GM12878 (cell line): ENCODE measurements around the gene EIF4E2. TPM values are rescaled to one million over a fixed set of nuclear protein-coding genes. Genes with fewer than 3 reads are reported as not detected.

Experiments
- ATAC-seq: fragments of 200-7000 bp; cut with Tn5 transposase; 3 replicates; pipeline ENCODE4 v1.9.1; 2020; ENCODE audit warnings: mild to moderate bottlenecking, moderate library complexity
- Bru-seq: library from RNA; stranded (reverse); fragments of 400-500 nt; gene quantifications from one replicate; lab custom pipeline; 2021; lab: Mats Ljungman, UMichigan
- BruChase-seq, 2 experiments: library from RNA; stranded (reverse); fragments of 400-500 nt; gene quantifications; one replicate each; lab custom pipeline; 2021; lab: Mats Ljungman, UMichigan
- BruUV-seq: library from RNA; stranded (reverse); fragments of 400-500 nt; replicated peaks from 2 replicates; lab custom pipeline; 2021; lab: Mats Ljungman, UMichigan
- CTCF ChIA-PET: fragments of 300-600 bp; sonication (Branson Sonifier 250); formaldehyde crosslinking; extraction: SDS; loops from one replicate; lab custom pipeline; 2021; ENCODE audit warnings: inconsistent platforms; lab: Yijun Ruan, JAX
- POLR2A ChIA-PET: fragments of 350-600 bp; formaldehyde crosslinking; extraction: SDS; loops from one replicate; lab custom pipeline; 2021; ENCODE audit warnings: inconsistent platforms; lab: Charles Lee
- RAD21 ChIA-PET: fragments of 300-600 bp; sonication (Branson Sonifier 250); formaldehyde crosslinking; loops from one replicate; lab custom pipeline; 2023; ENCODE audit warnings: antibody characterized with exemption; ENCODE audit not compliant: unreplicated experiment; lab: Charles Lee
- SMC1A ChIA-PET: fragments of 300-600 bp; sonication (Branson Sonifier 250); formaldehyde crosslinking; loops from one replicate; lab custom pipeline; 2023; ENCODE audit not compliant: unreplicated experiment, uncharacterized antibody; lab: Charles Lee
- DNase-seq: peaks from one replicate; pipeline ENCODE4 v3.0.0-alpha.2; 2011; ENCODE audit warnings: low read depth, low spot score
- FAIRE-seq: peaks from 3 replicates; lab custom pipeline; 2011; peaks lifted over from hg19 to GRCh38; lab: Jason Lieb, UNC
- H2AFZ ChIP-seq: 2 replicates; pipeline ENCODE4 v1.6.0; 2011; ENCODE audit warnings: low read depth, low read length, control low read depth; ENCODE audit not compliant: control insufficient read depth
- H3K27ac ChIP-seq: 2 replicates; pipeline ENCODE4 v1.5.1; 2011; ENCODE audit warnings: control low read depth; ENCODE audit not compliant: control insufficient read depth, insufficient read depth
- H3K27me3 ChIP-seq, 2 experiments: replicated peaks in 1 of 2; 2 replicates each; pipeline versions ENCODE4 v1.6.0 to v1.6.1; 2011; ENCODE audit warnings: low read length in 1 of 2; ENCODE audit not compliant: control insufficient read depth in 2 of 2, insufficient read depth in 2 of 2
- H3K36me3 ChIP-seq, 2 experiments: 2 replicates each; pipeline ENCODE4 v1.5.1; 2011; ENCODE audit warnings: low read length in 1 of 2; ENCODE audit not compliant: control insufficient read depth in 2 of 2, insufficient read depth in 2 of 2
- H3K4me1 ChIP-seq: 2 replicates; pipeline ENCODE4 v1.6.1; 2011; ENCODE audit warnings: mild to moderate bottlenecking, low read length, moderate library complexity, mixed read lengths; ENCODE audit not compliant: control insufficient read depth, insufficient read depth
- H3K4me2 ChIP-seq: 2 replicates; pipeline ENCODE4 v1.6.0; 2011; ENCODE audit warnings: control low read depth; ENCODE audit not compliant: control insufficient read depth, insufficient read depth
- H3K4me3 ChIP-seq: fragments of 200-600 bp; sonication (generic); 2 replicates; pipeline ENCODE4 v1.5.1; 2016
- H3K79me2 ChIP-seq: 2 replicates; pipeline ENCODE4 v1.6.0; 2011; ENCODE audit warnings: low read length; ENCODE audit not compliant: control insufficient read depth, insufficient read depth
- H3K9ac ChIP-seq: 2 replicates; pipeline ENCODE4 v1.8.0; 2011; ENCODE audit warnings: low read length, control low read depth, mixed read lengths; ENCODE audit not compliant: control insufficient read depth, insufficient read depth
- H3K9me3 ChIP-seq: replicated peaks from 3 replicates; pipeline ENCODE4 v1.5.1; 2011; ENCODE audit warnings: mild to moderate bottlenecking, low read length; ENCODE audit not compliant: control insufficient read depth, insufficient read depth
- H4K20me1 ChIP-seq: 2 replicates; pipeline ENCODE4 v1.6.0; 2011; ENCODE audit not compliant: control insufficient read depth, insufficient read depth
- IRF4 ChIP-seq: IDR thresholded peaks from 2 replicates; pipeline ENCODE4 v1.6.1; 2011; ENCODE audit warnings: low read depth, low read length
- MYC ChIP-seq: IDR thresholded peaks from 2 replicates; pipeline ENCODE4 v1.6.1; 2011; ENCODE audit warnings: mild to moderate bottlenecking, low read length, moderate library complexity, inconsistent platforms; ENCODE audit not compliant: insufficient read depth, insufficient replicate concordance, insufficient read length, severe bottlenecking
- NFIC ChIP-seq: IDR thresholded peaks from 2 replicates; pipeline ENCODE4 v1.6.1; 2012; ENCODE audit warnings: low read depth, mild to moderate bottlenecking, inconsistent platforms, low read length, moderate library complexity
- SMAD1 ChIP-seq: fragments of 450-650 bp; IDR thresholded peaks from 2 replicates; pipeline ENCODE4 v1.6.1; 2018; ENCODE audit warnings: mild to moderate bottlenecking, low read depth; ENCODE audit not compliant: partially characterized antibody
- TCF12 ChIP-seq: IDR thresholded peaks from 2 replicates; pipeline ENCODE4 v1.6.1; 2011; ENCODE audit warnings: low read depth, mild to moderate bottlenecking, low read length
- ZSCAN29 ChIP-seq: fragments of 450-650 bp; IDR thresholded peaks from 2 replicates; pipeline ENCODE4 v1.6.1; 2017; ENCODE audit warnings: mild to moderate bottlenecking, moderate library complexity
- WGBS: methylation state at CpG from one replicate; pipeline ENCODE4 v1.1.6; 2016; ENCODE audit warnings: low lambda C conversion rate; ENCODE audit not compliant: insufficient replicate concordance, insufficient coverage; ENCODE audit errors: missing lambda C conversion rate; 5-methylcytosine and 5-hydroxymethylcytosine counted together
- in situ Hi-C: fragments of 300-500 bp; cut with MboI; formaldehyde crosslinking; loops from 9 replicates; pipeline ENCODE4 v1.14.3; 2018; ENCODE audit warnings: mixed read lengths
- intact Hi-C: fragments of 100-400 bp; cut with micrococcal nuclease; formaldehyde crosslinking; loops from one replicate; pipeline ENCODE4 v1.14.2; 2022; ENCODE audit not compliant: unreplicated experiment
- long read RNA-seq, 2 experiments: library from polyadenylated mRNA; unstranded; transcript quantifications; one replicate each; pipeline ENCODE4 v2.0.0, GENCODE V29; 2019 to 2020
- polyA minus RNA-seq, 3 experiments: library from RNA; depleted of rRNA, polyadenylated mRNA; stranded (reverse); fragments of >200 nt; gene quantifications; 2 replicates each; pipeline ENCODE4 v1.2.3, GENCODE V29; 2011
- polyA plus RNA-seq, 11 experiments: library from polyadenylated mRNA; depleted of rRNA in 4 of 11; unstranded in 6 of 11; stranded (reverse) in 5 of 11; fragments of >200 nt; fragmentation: Nextera tagmentation in 4 of 11; fragmentation: Illumina TruSeq in 1 of 11; extraction: Ambion mirVana in 4 of 11; extraction: Trizol in 1 of 11; gene quantifications; 1 replicate in 1 of 11; 2 replicates in 10 of 11; pipeline versions ENCODE4 v1.2.1 to v1.2.3, GENCODE V29; 2011 to 2016; ENCODE audit warnings: inconsistent platforms in 2 of 11, missing spikeins in 2 of 11, low read depth in 1 of 11
- total RNA-seq, 4 experiments: library from RNA; depleted of rRNA in 3 of 4; stranded (reverse); fragments of >200 nt in 3 of 4; fragmentation: Illumina TruSeq in 1 of 4; extraction: Trizol in 1 of 4; gene quantifications; 2 replicates each; pipeline versions ENCODE4 v1.2.1 to v1.2.3, GENCODE V29; 2013 to 2021
- TF ChIP-seq, protein P1 (sequence below): fragments of 450-650 bp; IDR thresholded peaks from 2 replicates; pipeline ENCODE4 v1.6.1; 2017; ENCODE audit warnings: mild to moderate bottlenecking, moderate library complexity
- TF ChIP-seq, protein P2 (sequence below), 3 experiments: IDR thresholded peaks in 2 of 3; conservative IDR thresholded peaks in 1 of 3; 2 replicates each; pipeline ENCODE4 v1.5.1; 2011; ENCODE audit warnings: low read depth in 3 of 3, low read length in 3 of 3, mild to moderate bottlenecking in 3 of 3, control low read depth in 2 of 3, moderate library complexity in 2 of 3, inconsistent platforms in 1 of 3, mixed read lengths in 1 of 3; ENCODE audit not compliant: control insufficient read depth in 2 of 3, insufficient read depth in 1 of 3; ENCODE audit errors: extremely low read depth in 1 of 3

EIF4E2 gene, protein sequence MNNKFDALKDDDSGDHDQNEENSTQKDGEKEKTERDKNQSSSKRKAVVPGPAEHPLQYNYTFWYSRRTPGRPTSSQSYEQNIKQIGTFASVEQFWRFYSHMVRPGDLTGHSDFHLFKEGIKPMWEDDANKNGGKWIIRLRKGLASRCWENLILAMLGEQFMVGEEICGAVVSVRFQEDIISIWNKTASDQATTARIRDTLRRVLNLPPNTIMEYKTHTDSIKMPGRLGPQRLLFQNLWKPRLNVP
- 55.8 and 68.4 TPM in 2 replicates for total RNA-seq (2013; cell fraction: nucleolus; rRNA removed)
- total RNA-seq (2014; rRNA removed) (72.5 and 83.5 TPM in 2 replicates), total RNA-seq (2014; rRNA removed; fragmentation: Illumina TruSeq; extraction: Trizol) (103 and 130 TPM in 2 replicates), total RNA-seq (2021) (73.2 and 73.3 TPM in 2 replicates), polyA plus RNA-seq (2011; rRNA removed) (49.2 and 56.1 TPM in 2 replicates), polyA plus RNA-seq (2014; fragmentation: Illumina TruSeq; extraction: Trizol) (116 and 121 TPM in 2 replicates), polyA plus RNA-seq (2014; fragmentation: Nextera tagmentation; extraction: Ambion mirVana) (100 to 1,000 TPM; 100 to 158 TPM), polyA plus RNA-seq (2014; rRNA removed) (71.1 and 78.0 TPM in 2 replicates), polyA plus RNA-seq (2016; fragmentation: Nextera tagmentation; extraction: Ambion mirVana) (100 to 1,000 TPM; 119 to 135 TPM), polyA minus RNA-seq (2011; rRNA and poly(A)+ RNA removed) (27.3 TPM in 2 replicates), Bru-seq, nascent RNA (percentile 91 among the genes with signal in this experiment), BruChase-seq, experiment 1, labeled RNA remaining after a 6-hour chase (percentile 89 among the genes with signal in this experiment), BruChase-seq, experiment 2, labeled RNA remaining after a 2-hour chase (percentile 91 among the genes with signal in this experiment)
- polyA plus RNA-seq (2011; ENCODE audit: low read depth): 60.1 TPM
- 45.9 and 47.3 TPM in 2 replicates for polyA plus RNA-seq (2011; cell fraction: cytosol; rRNA removed)
- polyA plus RNA-seq (2011; cell fraction: nucleus; rRNA removed): 47.7 and 53.0 TPM in 2 replicates
- polyA plus RNA-seq (2012): 59.8 and 84.3 TPM in 2 replicates
- 11.5 and 16.1 TPM in 2 replicates for polyA minus RNA-seq (2011; cell fraction: cytosol; rRNA and poly(A)+ RNA removed)
- polyA minus RNA-seq (2011; cell fraction: nucleus; rRNA and poly(A)+ RNA removed): 20.7 and 33.9 TPM in 2 replicates
- long read RNA-seq, experiment 1, transcript EIF4E2-202 (7 exons, 3,448 nt): minor isoform, 21 of 93 reads
- long read RNA-seq, experiment 1, transcript EIF4E2-201 (7 exons, 1,604 nt): major isoform, 52 of 93 reads
- long read RNA-seq, experiment 1, partial matches to known transcripts: 7 of 93 reads
- long read RNA-seq, experiment 1, other reads (novel, unspliced or antisense): 4 of 93 reads
- long read RNA-seq, experiment 2, transcript EIF4E2-202 (7 exons, 3,448 nt): minor isoform, 55 of 370 reads
- long read RNA-seq, experiment 2, transcript EIF4E2-206 (6 exons, 1,014 nt): minor isoform, 14 of 370 reads
- long read RNA-seq, experiment 2, transcript EIF4E2-201 (7 exons, 1,604 nt): major isoform, 230 of 370 reads
- long read RNA-seq, experiment 2, transcript EIF4E2-207 (8 exons, 3,525 nt): minor isoform, 17 of 370 reads
- long read RNA-seq, experiment 2, partial matches to known transcripts: 4 of 370 reads
- long read RNA-seq, experiment 2, other reads (novel, unspliced or antisense): 31 of 370 reads

DNA sequence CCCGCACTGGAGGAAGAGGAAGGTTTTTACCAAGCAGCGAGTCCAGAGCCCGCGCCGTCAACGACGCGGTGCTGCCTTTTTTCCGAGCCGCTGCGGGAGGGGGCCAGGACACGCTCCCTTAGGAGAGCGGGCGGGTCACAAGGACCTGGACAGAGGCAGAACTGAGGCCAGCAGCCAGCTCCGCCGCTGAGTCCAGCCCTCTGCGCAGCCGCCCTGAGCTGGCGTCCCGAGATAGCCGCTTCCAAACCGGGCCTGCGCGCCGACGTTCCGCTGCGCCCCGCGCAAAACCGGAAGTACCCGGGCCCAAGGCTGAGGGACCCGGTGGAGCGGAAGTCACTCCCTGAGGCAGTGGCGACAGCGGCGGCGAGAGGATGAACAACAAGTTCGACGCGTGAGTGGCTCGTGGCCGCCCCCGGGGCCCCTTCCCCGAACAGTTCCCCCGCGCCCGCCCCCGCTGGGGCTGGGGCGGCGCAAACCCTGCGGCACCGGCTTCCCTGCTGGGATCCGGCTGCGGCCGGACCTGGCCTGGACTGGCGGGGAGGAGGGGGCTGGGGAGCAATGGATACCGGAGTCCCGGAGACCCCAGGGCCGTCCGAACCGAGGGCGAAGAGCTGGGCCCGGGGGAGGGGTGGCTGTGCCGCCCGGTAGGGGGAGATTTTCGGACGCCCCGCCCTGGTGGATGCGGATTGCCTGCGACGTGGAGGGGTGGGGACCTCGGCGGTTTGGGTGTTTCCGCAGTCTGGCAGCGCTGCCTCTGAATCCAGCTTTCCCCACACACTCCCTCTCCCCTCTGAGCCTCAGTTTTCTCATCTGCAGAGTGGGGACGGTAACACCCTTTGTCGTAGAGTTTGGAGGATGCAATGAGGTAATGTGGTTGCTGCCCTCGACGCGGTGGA is at the start of gene EIF4E2, which contains the start of gene TIGD1:
Gene EIF4E2 (plus strand): TSS at position 336 of the 896 bp plus-strand sequence. CDS start 36 bp downstream, at position 372.
Gene TIGD1 (minus strand): TSS at position 204 of the 896 bp plus-strand sequence. CDS start 675 bp downstream, outside the sequence.
- no peaks in the 10 kb centered on the region; the same call in 1 of the 2 replicates for H3K4me1 ChIP-seq
- TF ChIP-seq, protein P1, sequence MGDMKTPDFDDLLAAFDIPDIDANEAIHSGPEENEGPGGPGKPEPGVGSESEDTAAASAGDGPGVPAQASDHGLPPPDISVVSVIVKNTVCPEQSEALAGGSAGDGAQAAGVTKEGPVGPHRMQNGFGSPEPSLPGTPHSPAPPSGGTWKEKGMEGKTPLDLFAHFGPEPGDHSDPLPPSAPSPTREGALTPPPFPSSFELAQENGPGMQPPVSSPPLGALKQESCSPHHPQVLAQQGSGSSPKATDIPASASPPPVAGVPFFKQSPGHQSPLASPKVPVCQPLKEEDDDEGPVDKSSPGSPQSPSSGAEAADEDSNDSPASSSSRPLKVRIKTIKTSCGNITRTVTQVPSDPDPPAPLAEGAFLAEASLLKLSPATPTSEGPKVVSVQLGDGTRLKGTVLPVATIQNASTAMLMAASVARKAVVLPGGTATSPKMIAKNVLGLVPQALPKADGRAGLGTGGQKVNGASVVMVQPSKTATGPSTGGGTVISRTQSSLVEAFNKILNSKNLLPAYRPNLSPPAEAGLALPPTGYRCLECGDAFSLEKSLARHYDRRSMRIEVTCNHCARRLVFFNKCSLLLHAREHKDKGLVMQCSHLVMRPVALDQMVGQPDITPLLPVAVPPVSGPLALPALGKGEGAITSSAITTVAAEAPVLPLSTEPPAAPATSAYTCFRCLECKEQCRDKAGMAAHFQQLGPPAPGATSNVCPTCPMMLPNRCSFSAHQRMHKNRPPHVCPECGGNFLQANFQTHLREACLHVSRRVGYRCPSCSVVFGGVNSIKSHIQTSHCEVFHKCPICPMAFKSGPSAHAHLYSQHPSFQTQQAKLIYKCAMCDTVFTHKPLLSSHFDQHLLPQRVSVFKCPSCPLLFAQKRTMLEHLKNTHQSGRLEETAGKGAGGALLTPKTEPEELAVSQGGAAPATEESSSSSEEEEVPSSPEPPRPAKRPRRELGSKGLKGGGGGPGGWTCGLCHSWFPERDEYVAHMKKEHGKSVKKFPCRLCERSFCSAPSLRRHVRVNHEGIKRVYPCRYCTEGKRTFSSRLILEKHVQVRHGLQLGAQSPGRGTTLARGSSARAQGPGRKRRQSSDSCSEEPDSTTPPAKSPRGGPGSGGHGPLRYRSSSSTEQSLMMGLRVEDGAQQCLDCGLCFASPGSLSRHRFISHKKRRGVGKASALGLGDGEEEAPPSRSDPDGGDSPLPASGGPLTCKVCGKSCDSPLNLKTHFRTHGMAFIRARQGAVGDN: peak; percentile 90
- TF ChIP-seq ZSCAN29 (0 out of 2 replicates have a peak, but pooled peaks have one; percentile 42), TCF12 (peak; percentile 57; the same call in 1 of the 2 replicates), SMAD1 (no peak), IRF4 (peak; percentile 69; the same call in 1 of the 2 replicates), NFIC (no peak), MYC (no peak)
- TF ChIP-seq, protein P2, sequence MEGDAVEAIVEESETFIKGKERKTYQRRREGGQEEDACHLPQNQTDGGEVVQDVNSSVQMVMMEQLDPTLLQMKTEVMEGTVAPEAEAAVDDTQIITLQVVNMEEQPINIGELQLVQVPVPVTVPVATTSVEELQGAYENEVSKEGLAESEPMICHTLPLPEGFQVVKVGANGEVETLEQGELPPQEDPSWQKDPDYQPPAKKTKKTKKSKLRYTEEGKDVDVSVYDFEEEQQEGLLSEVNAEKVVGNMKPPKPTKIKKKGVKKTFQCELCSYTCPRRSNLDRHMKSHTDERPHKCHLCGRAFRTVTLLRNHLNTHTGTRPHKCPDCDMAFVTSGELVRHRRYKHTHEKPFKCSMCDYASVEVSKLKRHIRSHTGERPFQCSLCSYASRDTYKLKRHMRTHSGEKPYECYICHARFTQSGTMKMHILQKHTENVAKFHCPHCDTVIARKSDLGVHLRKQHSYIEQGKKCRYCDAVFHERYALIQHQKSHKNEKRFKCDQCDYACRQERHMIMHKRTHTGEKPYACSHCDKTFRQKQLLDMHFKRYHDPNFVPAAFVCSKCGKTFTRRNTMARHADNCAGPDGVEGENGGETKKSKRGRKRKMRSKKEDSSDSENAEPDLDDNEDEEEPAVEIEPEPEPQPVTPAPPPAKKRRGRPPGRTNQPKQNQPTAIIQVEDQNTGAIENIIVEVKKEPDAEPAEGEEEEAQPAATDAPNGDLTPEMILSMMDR (IDR thresholded peaks at IDR 0.05 in 2 of 3, conservative IDR thresholded peaks at IDR 0.05 in 1 of 3; ENCODE audit: control insufficient read depth in 2 of 3, extremely low read depth in 1 of 3, insufficient read depth in 1 of 3, low read depth in 3 of 3, low read length in 3 of 3): peak; percentile 1 to 28 (median 23); a peak in 2 of 6 replicates

More for the DNA sequence above, at the start of gene EIF4E2, which contains the start of gene TIGD1:
- POLR2A ChIA-PET: interaction anchor here (0.6 to 1.1 kb wide), 2 partner anchors 12 to 519 kb away, joined by 3 to 4 read pairs; no protein-coding TSS in a partner anchor
- RAD21 ChIA-PET: no interaction called here
- Histone ChIP-seq H3K9me3 (no peaks in the 10 kb centered on the region; the same call in 2 of the 3 replicates), H3K79me2 (peaks cover 59% of the 10 kb centered on the region), H3K27me3 (no peaks in the 10 kb centered on the region), H3K4me2 (peak within 1 kb of the TSS; percentile 91), H3K36me3 (no peaks in the 10 kb centered on the region; a peak in 1 of 4 replicates), H3K9ac (peak within 1 kb of the TSS; percentile 99), H3K4me3 (peak within 1 kb of the TSS; percentile 85), H3K27ac (peak within 1 kb of the TSS; percentile 97), H2AFZ (peak within 1 kb of the TSS; percentile 91), H4K20me1 (0 out of 2 replicates have a peak, but pooled peaks cover 3% of the 10 kb centered on the region)
- ATAC-seq (peak; percentile 97), DNase-seq (peak; percentile 64), FAIRE-seq (no peak)
- BruUV-seq: TSS peak; percentile 68
- SMC1A ChIA-PET: interaction anchor here (0.5 kb wide), 1 partner anchor 28 kb away, joined by 5 read pairs; no protein-coding TSS in a partner anchor
- in situ Hi-C loops (no loop called here), intact Hi-C loops (no loop called here)
- under 1% methylated on average over 60 of the region's 81 CpGs for WGBS
- CTCF ChIA-PET: interaction anchor here (0.8 kb wide), 1 partner anchor 846 kb away, joined by 3 read pairs; no protein-coding TSS in a partner anchor
